GM18511 (cell line): ENCODE data around the gene C1QL2.

Experiments used
- ATAC-seq: cut with Tn5 transposase; IDR thresholded peaks from one replicate; pipeline ENCODE4 v1.9.1; 2021; ENCODE audit warnings: mild to moderate bottlenecking, moderate library complexity; ENCODE audit not compliant: unreplicated experiment

C1QL2 gene

GRCh38 chr2:119179991-119180390 is 21.4 kb upstream of the C1QL2 start:
- ATAC-seq = no peak

- ATAC-seq = no peak
Measured at GRCh38 chr2:119179202-119179601, 20.7 kb upstream of the C1QL2 start.

GRCh38 chr2:119178776-119179175 is 20.2 kb upstream of the C1QL2 start:
- no peak for ATAC-seq

GRCh38 chr2:119177838-119178190 is 19.3 kb upstream of the C1QL2 start:
- ATAC-seq = no peak

- no peak for ATAC-seq
Measured at GRCh38 chr2:119177171-119177837, 18.8 kb upstream of the C1QL2 start.

GRCh38 chr2:119175517-119175916 is 17.0 kb upstream of the C1QL2 start:
- ATAC-seq = no peak

GRCh38 chr2:119174993-119175347 is 16.4 kb upstream of the C1QL2 start:
- no peak for ATAC-seq

GRCh38 chr2:119174216-119174992 is 15.9 kb upstream of the C1QL2 start:
- ATAC-seq = peak; percentile 78

- no peak for ATAC-seq
Measured at GRCh38 chr2:119173556-119174060, 15.1 kb upstream of the C1QL2 start.

GRCh38 chr2:119170504-119170903 is 12.0 kb upstream of the C1QL2 start:
- ATAC-seq = no peak

GRCh38 chr2:119169717-119170116 is 11.2 kb upstream of the C1QL2 start:
- ATAC-seq = no peak

GRCh38 chr2:119160361-119160990 is 1.9 kb upstream of the C1QL2 start:
- ATAC-seq = no peak

- no peak for ATAC-seq
Measured at GRCh38 chr2:119157850-119158511, 570 bp downstream of the C1QL2 start.

- ATAC-seq = no peak
Measured at GRCh38 chr2:119156891-119157773, 1.4 kb downstream of the C1QL2 start.

- no peak for ATAC-seq
Measured at GRCh38 chr2:119156105-119156890, 2.3 kb downstream of the C1QL2 start.

GRCh38 chr2:119155633-119156032 is 2.9 kb downstream of the C1QL2 start:
- ATAC-seq = no peak

- no peak for ATAC-seq
Measured at GRCh38 chr2:119154076-119154475, 4.5 kb downstream of the C1QL2 start.

GRCh38 chr2:119149611-119150010 is 8.9 kb downstream of the C1QL2 start:
- ATAC-seq = no peak
